Fibroblast of lung (primary cell): ENCODE results near the gene PLEKHN1. TPM values are rescaled to one million over a fixed set of nuclear protein-coding genes. Genes with fewer than 3 reads are reported as not detected.

Source experiments
- DNase-seq, 2 donors: peaks; one replicate each; pipeline versions ENCODE4 v3.0.0 to v3.0.0-alpha.2; 2010; ENCODE audit warnings: low read depth in 2 of 2
- H2AFZ ChIP-seq: 2 replicates; pipeline ENCODE4 v1.5.1; 2012; ENCODE audit warnings: low read length, control low read depth, inconsistent platforms
- H3K27ac ChIP-seq: 2 replicates; pipeline ENCODE4 v1.5.1; 2011; ENCODE audit warnings: low read length, control low read depth; ENCODE audit not compliant: insufficient read depth
- H3K27me3 ChIP-seq: 2 replicates; pipeline ENCODE4 v1.5.1; 2011; ENCODE audit warnings: mild to moderate bottlenecking, low read length; ENCODE audit not compliant: control insufficient read depth, insufficient read depth
- H3K36me3 ChIP-seq: 2 replicates; pipeline ENCODE4 v1.5.1; 2011; ENCODE audit warnings: low read length; ENCODE audit not compliant: control insufficient read depth, insufficient read depth
- H3K4me1 ChIP-seq: 2 replicates; pipeline ENCODE4 v1.5.1; 2011; ENCODE audit warnings: low read length; ENCODE audit not compliant: control insufficient read depth, insufficient read depth; ENCODE audit errors: extremely low read depth
- H3K4me2 ChIP-seq: 2 replicates; pipeline ENCODE4 v1.5.1; 2011; ENCODE audit warnings: low read length, control low read depth; ENCODE audit not compliant: insufficient read depth; ENCODE audit errors: extremely low read depth
- H3K4me3 ChIP-seq, 4 experiments: fragments of 200-600 bp in 1 of 4; sonication (generic) in 1 of 4; replicated peaks in 1 of 4; 2 replicates each; pipeline ENCODE4 v1.5.1; 2011 to 2016; ENCODE audit warnings: low read length in 4 of 4, low read depth in 3 of 4, mild to moderate bottlenecking in 3 of 4, control low read depth in 2 of 4, inconsistent platforms in 1 of 4, mixed read lengths in 1 of 4; ENCODE audit not compliant: insufficient read depth in 1 of 4; ENCODE audit errors: control extremely low read depth in 1 of 4
- H3K79me2 ChIP-seq: 2 replicates; pipeline ENCODE4 v1.5.1; 2012; ENCODE audit warnings: mild to moderate bottlenecking, low read length, inconsistent platforms; ENCODE audit not compliant: control insufficient read depth, insufficient read depth
- H3K9ac ChIP-seq: 2 replicates; pipeline ENCODE4 v1.5.1; 2011; ENCODE audit warnings: mild to moderate bottlenecking, low read length, control low read depth; ENCODE audit not compliant: insufficient read depth
- H3K9me3 ChIP-seq: 2 replicates; pipeline ENCODE4 v1.5.1; 2012; ENCODE audit warnings: low read depth, low read length; ENCODE audit not compliant: control insufficient read depth, insufficient read depth
- H4K20me1 ChIP-seq: 2 replicates; pipeline ENCODE4 v1.5.1; 2011; ENCODE audit warnings: low read length; ENCODE audit not compliant: control insufficient read depth, insufficient read depth; ENCODE audit errors: extremely low read depth
- CTCF ChIP-seq, 2 donors: IDR thresholded peaks in 1 of 2; conservative IDR thresholded peaks in 1 of 2; 1 replicate in 1 of 2; 2 replicates in 1 of 2; pipeline ENCODE4 v1.5.1; 2011 to 2012; ENCODE audit warnings: low read length in 2 of 2, control low read depth in 1 of 2, inconsistent platforms in 1 of 2, low read depth in 1 of 2, mild to moderate bottlenecking in 1 of 2
- EZH2 ChIP-seq: IDR thresholded peaks from 2 replicates; pipeline ENCODE4 v1.5.1; 2012; ENCODE audit warnings: low read length, control low read depth, mild to moderate bottlenecking; ENCODE audit errors: missing control alignments
- polyA plus RNA-seq, 2 donors: library from polyadenylated mRNA; depleted of rRNA in 1 of 2; stranded (reverse) in 1 of 2; unstranded in 1 of 2; fragments of >200 nt; gene quantifications; 2 replicates each; pipeline ENCODE4 v1.2.1, GENCODE V29; 2011 to 2012; ENCODE audit warnings: missing spikeins in 1 of 2
- total RNA-seq: library from RNA; depleted of rRNA; stranded (reverse); fragments of >200 nt; gene quantifications from 2 replicates; pipeline ENCODE4 v1.2.1, GENCODE V29; 2014

PLEKHN1 gene
- total and polyA plus RNA-seq, 2 donors (not counting 1 experiment from before 2014, with no cell fraction given): 0.17 to 0.41 TPM

DNA sequence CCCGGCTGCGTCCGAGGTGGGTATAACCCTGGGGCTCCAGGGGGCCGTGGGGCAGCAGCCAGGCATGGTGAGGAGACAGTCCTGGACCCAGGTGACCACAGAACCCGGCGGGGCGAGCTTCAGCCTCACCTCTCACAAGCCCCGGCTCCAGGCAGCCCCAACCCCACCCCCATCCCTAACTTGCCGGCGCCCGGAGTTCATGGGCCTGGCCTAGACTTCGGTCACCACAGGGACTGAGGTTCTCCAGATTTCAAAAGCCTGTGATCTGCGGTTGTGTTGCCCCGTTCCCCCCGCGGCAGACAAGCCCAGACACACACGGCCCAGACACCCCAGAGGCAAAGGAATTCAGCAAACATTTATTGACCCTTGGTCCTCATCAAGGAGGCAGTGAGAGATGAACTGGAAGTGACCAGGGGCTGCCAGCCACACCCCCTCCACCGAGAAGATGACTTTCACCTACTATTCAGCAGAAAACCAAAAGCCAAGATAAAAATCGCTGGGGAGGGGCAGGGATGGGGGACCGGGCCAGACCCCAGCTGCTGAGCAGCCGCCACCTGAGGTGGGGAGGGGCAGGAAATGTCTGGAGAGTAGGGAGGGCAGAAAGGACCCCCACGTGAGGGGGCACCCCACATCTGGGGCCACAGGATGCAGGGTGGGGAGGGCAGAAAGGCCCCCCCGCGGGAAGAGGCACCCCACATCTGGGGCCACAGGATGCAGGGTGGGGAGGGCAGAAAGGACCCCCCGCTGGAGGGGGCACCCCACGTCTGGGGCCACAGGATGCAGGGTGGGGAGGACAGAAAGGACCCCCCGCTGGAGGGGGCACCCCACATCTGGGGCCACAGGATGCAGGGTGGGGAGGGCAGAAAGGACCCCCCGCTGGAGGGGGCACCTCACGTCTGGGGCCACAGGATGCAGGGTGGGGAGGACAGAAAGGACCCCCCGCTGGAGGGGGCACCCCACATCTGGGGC lies 29.7 kb downstream of the PLEKHN1 start:
- Histone ChIP-seq H2AFZ (no peak overlapping the region), H4K20me1 (no peaks in the 10 kb centered on the region), H3K27ac (no peak overlapping the region), H3K79me2 (no peaks in the 10 kb centered on the region), H3K4me2 (no peak overlapping the region), H3K9ac (no peak overlapping the region), H3K27me3 (peaks cover 17% of the 10 kb centered on the region), H3K9me3 (no peaks in the 10 kb centered on the region), H3K36me3 (no peaks in the 10 kb centered on the region), H3K4me3 (no peak overlapping the region), H3K4me1 (peaks cover 2% of the 10 kb centered on the region)
- TF ChIP-seq CTCF (conservative IDR thresholded peaks at IDR 0.05 in 1 of 2, IDR thresholded peaks at IDR 0.05 in 1 of 2; ENCODE audit: low read depth in 1 of 2, low read length in 2 of 2) (no peak), EZH2 (no peak)
- DNase-seq: no peak

GRCh38 chr1:996851-997712 lies 30.8 kb downstream of the PLEKHN1 start:
- Histone ChIP-seq H3K9me3 (no peaks in the 10 kb centered on the region), H3K27ac (no peak overlapping the region), H3K4me3 (no peak overlapping the region), H3K36me3 (no peaks in the 10 kb centered on the region), H3K27me3 (peaks cover 17% of the 10 kb centered on the region), H3K9ac (no peak overlapping the region), H3K79me2 (no peaks in the 10 kb centered on the region), H3K4me1 (peaks cover 2% of the 10 kb centered on the region), H2AFZ (no peak overlapping the region), H4K20me1 (no peaks in the 10 kb centered on the region), H3K4me2 (no peak overlapping the region)
- TF ChIP-seq CTCF (conservative IDR thresholded peaks at IDR 0.05 in 1 of 2, IDR thresholded peaks at IDR 0.05 in 1 of 2; ENCODE audit: low read depth in 1 of 2, low read length in 2 of 2) (no peak), EZH2 (no peak)
- no peak for DNase-seq

GRCh38 chr1:997713-997992 lies 31.4 kb downstream of the PLEKHN1 start:
- TF ChIP-seq CTCF (conservative IDR thresholded peaks at IDR 0.05 in 1 of 2, IDR thresholded peaks at IDR 0.05 in 1 of 2; ENCODE audit: low read depth in 1 of 2, low read length in 2 of 2) (no peak), EZH2 (no peak)
- no peaks in the 10 kb centered on the region for H4K20me1 ChIP-seq
- H3K4me2 ChIP-seq: no peak overlapping the region
- H3K27ac ChIP-seq: no peak overlapping the region
- H3K27me3 ChIP-seq: peaks cover 17% of the 10 kb centered on the region
- no peaks in the 10 kb centered on the region for H3K36me3 ChIP-seq
- H3K79me2 ChIP-seq: no peaks in the 10 kb centered on the region
- H3K4me1 ChIP-seq: peaks cover 2% of the 10 kb centered on the region
- H3K4me3 ChIP-seq: no peak overlapping the region
- DNase-seq: no peak
- no peak overlapping the region for H2AFZ ChIP-seq
- H3K9ac ChIP-seq: no peak overlapping the region
- no peaks in the 10 kb centered on the region for H3K9me3 ChIP-seq
